LNCaP clone FGC (cell line): ENCODE data around the gene CPO.

Source experiments
- DNase-seq: peaks from one replicate; pipeline ENCODE4 v3.0.0-alpha.2; 2011; ENCODE audit warnings: low read depth
- H3K4me3 ChIP-seq: 2 replicates; pipeline ENCODE4 v1.5.1; 2011; ENCODE audit warnings: mild to moderate bottlenecking, low read depth, low read length, control low read depth
- TF ChIP-seq, protein P1 (sequence below): IDR thresholded peaks from 2 replicates; pipeline ENCODE4 v1.5.1; 2012; ENCODE audit warnings: mild to moderate bottlenecking; ENCODE audit not compliant: control insufficient read depth, insufficient read depth; ENCODE audit errors: extremely low read depth

CPO gene

DNA sequence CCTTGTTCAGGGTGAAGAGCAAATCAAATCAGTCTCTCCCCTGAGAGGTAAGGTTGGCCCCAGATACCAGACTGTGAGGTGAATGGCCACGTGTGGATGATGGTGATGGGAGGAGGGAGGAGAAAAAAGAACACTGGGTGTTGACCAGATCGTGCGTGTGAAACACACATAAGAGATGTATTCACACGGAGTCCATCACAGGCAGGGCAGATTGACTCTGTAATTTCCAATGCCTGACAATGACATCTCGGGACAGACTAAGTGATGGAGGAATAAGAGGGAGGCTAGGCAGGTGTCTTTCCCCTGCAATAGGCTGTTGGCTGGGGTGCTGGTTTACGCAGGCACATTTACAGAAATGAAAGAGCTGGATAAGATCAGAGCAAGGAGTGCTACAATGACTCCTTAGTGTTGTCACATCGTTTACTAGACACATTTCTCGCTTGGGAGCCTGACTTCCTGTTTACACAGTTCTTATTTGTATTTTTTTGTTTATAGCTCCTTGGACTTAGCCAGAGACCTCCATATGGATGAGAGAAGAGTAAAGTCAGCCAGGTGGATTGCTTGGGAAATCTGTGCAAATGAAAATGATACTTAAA is 43.1 kb downstream of the CPO start:
- TF ChIP-seq, protein P1, sequence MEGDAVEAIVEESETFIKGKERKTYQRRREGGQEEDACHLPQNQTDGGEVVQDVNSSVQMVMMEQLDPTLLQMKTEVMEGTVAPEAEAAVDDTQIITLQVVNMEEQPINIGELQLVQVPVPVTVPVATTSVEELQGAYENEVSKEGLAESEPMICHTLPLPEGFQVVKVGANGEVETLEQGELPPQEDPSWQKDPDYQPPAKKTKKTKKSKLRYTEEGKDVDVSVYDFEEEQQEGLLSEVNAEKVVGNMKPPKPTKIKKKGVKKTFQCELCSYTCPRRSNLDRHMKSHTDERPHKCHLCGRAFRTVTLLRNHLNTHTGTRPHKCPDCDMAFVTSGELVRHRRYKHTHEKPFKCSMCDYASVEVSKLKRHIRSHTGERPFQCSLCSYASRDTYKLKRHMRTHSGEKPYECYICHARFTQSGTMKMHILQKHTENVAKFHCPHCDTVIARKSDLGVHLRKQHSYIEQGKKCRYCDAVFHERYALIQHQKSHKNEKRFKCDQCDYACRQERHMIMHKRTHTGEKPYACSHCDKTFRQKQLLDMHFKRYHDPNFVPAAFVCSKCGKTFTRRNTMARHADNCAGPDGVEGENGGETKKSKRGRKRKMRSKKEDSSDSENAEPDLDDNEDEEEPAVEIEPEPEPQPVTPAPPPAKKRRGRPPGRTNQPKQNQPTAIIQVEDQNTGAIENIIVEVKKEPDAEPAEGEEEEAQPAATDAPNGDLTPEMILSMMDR, result no peak
- peak; percentile 36 for DNase-seq
- H3K4me3 ChIP-seq, result no peak overlapping the region

DNA sequence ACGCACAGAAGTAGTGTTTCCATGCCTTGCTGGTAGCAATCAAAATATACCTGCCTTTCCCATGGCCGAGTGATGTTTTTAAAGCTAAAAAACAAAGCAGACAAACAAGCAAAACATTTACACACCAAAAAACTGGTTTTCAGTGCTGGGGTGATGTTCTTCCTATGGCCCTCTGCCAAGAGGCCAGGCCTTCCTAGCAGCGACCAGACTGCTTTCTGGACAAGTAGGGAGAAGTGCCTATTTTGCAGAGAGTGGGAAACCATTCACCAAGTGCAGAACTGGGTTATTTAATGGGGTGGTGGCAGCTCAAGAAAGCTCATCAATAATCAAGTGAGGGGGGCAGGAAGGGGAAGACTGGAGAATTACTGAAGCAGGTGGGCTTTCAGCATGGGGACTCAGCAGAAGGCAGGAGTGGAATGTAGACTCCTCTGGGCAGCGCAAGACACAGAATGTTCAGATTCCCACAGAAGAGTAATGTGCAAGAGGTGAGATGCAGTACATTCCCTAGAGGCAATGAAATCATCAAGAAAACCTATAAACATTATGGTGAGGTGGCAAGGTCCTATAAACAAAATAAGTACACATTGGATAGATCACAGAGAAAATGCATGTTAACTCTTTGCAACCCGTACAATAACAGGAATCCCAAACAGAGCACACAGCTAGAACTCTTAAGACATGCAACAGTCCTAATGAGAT is 44.0 kb downstream of the CPO start:
- no peak overlapping the region for H3K4me3 ChIP-seq
- TF ChIP-seq, protein P1, result no peak
- peak; percentile 38 for DNase-seq

DNA sequence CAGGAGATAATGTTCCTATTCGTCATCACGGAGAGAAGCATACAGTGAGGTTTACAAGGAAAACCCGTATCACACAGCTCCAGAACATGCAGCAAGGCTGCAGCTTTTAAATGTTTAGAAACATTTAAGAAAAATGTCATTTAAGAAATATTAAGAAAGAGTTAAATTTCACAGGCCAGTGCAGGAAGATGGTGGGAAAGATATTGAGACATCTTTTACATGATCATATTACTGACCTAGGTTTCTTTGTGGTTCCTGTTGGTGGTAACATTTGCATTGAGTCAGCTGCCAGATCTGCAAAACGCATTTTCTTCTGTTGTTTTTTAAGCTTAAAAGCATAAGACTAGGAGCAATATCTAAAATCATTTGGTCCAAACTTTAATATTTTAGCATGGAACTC is 44.9 kb downstream of the CPO start:
- TF ChIP-seq, protein P1, result no peak
- no peak for DNase-seq
- no peak overlapping the region for H3K4me3 ChIP-seq

GRCh38 chr2:206986943-206987342 is 47.6 kb downstream of the CPO start:
- TF ChIP-seq, protein P1, result no peak
- no peak overlapping the region for H3K4me3 ChIP-seq
- DNase-seq, result no peak

DNA sequence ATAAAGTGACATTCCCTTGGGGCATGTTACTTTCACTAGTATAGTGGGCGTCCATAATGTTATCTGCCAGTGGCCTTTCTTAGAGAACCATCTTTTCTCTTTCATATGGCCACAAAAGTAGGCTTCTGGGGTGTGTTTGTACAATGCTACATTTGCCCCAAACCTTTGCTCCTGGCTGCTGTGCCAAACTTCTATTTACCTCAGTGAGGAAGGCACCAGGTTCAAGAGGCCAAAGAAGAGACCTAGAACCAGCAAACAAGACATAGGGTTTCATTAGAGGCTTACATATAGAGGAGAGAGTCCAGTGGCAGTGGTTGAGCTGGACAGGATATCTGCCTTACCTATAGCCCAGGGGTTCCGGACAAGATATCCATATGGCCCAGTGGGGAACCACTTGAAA is 48.5 kb downstream of the CPO start:
- no peak for DNase-seq
- TF ChIP-seq, protein P1, result no peak
- no peak overlapping the region for H3K4me3 ChIP-seq

DNA sequence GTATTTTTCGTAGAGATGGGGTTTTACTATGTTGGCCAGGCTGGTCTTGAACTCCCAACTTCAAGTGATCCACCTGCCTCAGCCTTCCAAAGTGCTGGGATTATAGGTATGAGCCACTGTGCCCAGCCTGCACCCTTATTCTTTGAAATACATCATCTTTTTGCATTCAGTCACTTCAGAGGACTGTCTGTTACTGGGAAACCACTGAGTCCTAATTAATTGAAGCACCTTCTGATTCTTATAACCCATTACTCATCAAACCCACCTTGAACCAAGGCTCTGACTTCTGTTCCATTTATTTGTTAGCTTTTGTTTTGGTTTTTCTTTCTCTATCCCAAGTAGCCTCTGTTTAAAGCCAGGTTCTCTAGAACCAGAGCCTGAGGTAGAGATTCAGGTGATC is 49.6 kb downstream of the CPO start:
- no peak for DNase-seq
- TF ChIP-seq, protein P1, result no peak
- no peak overlapping the region for H3K4me3 ChIP-seq

- TF ChIP-seq, protein P1, result peak; percentile 30
- no peak for DNase-seq
- H3K4me3 ChIP-seq, result no peak overlapping the region
These were observed 50.0 kb downstream of the CPO start for GRCh38 chr2:206989311-206989710.
